GM21381 (cell line): ENCODE measurements around the gene UTP4.
A peak's percentile ranks its signal among the peaks of the same experiment; 100 is the strongest.

Experiments used
- ATAC-seq: cut with Tn5 transposase; IDR thresholded peaks from one replicate; pipeline ENCODE4 v1.9.1; 2021; ENCODE audit warnings: mild to moderate bottlenecking, moderate library complexity; ENCODE audit not compliant: unreplicated experiment

UTP4 gene

DNA sequence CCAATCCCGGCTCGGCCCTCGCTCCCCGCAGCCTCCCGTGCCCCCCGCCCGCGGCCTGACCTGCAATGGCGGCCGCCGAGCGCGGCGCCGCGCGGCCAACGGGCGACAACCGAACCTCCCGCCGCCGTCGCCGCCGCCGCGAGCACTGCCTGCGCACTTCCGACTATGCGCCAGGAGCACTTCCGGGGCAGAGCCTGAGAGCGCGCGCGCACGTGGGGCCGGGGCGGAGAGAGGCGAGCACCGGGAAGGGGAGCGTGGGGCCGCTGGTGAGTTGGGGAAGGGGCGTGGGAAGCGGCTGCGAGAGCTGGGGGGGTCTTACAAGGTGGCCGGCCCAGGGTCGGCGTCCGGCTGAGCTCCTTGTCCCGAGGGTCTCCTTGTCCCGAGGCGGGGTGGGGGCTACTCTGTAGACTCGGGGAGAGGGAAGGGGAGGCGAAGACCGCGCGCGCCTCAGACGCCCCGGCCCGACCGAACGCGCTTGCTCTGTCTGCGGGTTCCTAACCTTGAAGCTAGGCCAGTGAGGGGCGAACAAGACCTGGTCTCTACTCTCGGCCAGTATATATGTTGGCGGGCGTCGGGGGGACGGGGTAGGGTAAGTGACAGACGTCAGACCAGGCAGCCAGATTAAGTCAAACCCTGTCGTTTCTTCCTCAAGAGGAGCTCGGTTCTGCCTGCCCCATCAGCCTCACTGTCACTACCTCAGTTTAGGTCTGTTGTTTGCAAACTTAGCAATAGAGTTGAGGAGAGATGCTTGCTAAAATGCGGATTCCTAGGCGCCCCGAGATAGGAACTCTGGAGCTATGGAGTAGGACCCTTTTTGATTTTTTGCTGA is at the start of gene UTP4, which contains the start of gene CHTF8:
TSS of gene UTP4 (plus strand) at position 226 of the 829 bp plus-strand sequence. CDS start 811 bp downstream, outside the sequence.
TSS of gene CHTF8 (minus strand) at position 165 of the 829 bp plus-strand sequence. CDS start 11,130 bp downstream, outside the sequence.
- peak; percentile 87 for ATAC-seq

DNA sequence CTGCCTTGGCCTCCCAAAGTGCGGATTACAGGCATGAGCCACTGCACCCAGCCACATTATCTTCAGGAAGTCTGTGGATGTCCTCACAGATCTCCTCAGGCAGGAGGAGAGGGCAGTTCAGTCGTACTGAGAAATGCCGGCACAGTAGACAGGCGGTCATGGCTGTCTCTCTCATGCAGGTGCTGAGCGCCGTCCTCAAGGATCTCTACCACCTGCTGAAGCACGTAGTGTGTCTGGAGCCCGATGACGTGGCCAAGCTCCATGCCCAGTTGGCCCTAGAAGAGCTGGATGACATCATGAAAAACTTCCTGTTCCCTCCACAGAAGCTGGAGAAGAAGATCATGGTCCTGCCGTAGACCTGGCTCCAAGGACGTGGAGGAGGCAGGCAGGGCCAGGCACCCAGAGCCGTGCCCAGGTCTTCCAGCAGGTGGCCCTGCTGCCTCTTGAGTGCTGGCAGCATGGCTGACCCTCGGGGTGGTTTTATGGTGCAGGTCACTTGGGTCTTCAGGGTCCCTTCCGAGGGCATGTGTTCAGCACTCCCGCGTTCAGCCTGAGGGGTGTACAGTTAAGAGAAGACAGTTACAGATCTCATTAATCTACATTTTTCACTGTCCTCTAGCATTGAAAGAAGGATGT is 49.0 kb upstream of the UTP4 start:
- ATAC-seq, result no peak

GRCh38 chr16:69084289-69084688 is 48.2 kb upstream of the UTP4 start:
- ATAC-seq, result no peak

DNA sequence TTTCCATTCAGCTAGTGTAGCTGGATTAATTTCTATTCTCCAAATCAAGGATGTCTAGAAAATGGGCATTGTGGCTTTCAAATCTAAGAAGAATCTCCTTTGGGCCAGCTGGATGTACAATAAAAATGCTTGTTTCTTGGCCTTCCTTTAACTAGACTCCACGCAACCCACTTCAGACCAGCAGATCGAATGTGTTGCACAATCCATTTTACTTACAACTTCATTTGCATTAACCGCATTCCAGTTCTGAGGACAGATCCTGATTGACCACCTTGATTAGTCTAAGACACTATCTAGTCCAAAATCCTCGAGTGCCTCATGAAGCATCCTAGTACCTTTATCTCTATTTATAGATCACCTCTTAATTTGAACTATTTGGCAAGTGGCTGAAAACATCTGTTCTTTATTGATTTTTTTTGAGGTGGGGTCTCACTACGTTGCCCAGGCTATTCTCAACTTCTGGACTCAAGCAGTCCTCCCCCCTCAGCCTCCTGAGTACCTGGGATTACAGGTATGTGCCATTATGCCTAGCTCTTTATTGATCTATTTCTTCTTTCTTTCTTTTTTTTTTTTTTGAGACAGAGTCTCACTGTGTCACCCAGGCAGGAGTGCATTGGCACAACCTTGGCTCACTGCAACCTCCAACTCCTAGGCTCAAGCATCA is 47.3 kb upstream of the UTP4 start:
- ATAC-seq, result no peak

- no peak for ATAC-seq
Measured at GRCh38 chr16:69087161-69087581, 45.3 kb upstream of the UTP4 start.

DNA sequence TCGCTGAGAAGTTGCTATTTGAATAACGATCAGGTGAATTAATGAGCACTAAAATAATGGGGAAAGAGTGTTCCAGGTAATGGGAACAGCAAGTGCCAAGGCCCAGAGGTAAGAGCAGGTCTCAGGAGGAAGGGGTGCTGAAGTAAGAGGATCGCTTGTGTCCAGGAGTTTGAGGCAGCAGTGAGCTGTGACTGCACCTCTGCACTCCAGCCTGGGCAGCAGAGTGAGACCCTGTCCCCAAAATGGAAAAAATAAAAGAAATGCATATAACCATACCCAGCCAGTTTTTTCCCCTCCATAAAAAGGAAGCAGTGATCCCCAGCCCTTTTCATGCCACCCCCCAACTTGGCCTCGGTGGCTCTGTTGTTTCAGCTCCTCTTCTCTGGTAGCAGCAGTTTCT is 43.8 kb upstream of the UTP4 start:
- no peak for ATAC-seq

DNA sequence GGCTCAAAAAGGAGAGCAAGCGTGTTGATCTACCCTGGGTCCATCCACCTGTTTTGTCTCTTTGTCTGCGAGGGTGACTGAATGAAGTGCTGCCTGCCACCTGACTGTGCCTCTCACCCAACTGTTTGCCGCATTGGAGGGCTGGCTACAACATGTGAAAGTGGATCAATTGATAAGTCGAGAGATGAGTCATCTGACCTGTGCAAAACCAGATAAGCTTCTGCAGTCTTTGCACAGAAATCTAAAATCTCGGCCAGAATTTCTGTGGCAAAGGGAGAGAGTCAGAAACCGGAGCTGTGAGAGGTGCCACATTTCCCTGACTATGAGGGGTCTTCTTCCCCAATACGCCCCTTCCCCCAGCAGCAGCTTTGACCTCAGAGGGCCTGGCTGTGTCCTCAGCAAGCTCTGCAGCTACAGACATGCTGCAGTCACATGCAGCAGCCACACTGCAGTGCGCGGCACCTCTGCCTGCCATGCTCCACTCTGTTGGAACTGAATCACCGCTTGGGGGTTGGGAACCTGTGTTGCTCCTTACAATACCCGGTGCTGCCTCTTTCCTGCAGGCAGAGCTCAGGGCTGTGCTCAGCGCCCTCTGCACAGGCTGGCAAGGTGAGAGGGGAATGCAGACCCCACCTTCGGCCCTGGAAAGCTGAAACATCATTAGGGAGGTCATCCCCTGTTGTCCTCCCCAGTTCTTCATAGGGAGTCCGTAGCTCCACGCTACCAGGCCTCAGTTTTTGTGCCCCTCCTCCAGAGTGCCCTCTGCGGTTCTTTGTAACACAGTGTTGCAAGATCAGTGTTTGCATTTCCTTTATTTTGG is 43.1 kb upstream of the UTP4 start:
- ATAC-seq, result no peak

GRCh38 chr16:69093974-69094373 is 38.5 kb upstream of the UTP4 start:
- ATAC-seq, result no peak

DNA sequence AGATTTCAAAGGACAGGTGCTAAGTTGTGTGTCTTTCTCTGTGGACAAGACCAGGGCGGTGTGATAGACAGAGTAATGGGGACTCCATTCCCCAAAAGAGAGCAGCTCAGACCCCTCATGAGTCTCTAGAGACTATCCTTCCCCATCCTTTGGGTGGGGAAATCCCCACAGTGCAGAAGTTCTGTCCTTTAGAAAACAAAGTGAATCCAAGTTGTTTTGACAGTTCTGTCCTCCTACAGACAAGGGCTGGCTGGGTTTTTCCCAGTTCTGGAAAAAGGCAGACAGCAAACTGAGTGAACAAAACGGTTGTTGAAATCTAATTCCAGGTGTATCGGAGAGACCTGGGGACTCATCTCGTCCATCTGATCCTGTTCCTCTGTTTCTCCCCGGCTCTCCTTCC is 37.9 kb upstream of the UTP4 start:
- no peak for ATAC-seq

DNA sequence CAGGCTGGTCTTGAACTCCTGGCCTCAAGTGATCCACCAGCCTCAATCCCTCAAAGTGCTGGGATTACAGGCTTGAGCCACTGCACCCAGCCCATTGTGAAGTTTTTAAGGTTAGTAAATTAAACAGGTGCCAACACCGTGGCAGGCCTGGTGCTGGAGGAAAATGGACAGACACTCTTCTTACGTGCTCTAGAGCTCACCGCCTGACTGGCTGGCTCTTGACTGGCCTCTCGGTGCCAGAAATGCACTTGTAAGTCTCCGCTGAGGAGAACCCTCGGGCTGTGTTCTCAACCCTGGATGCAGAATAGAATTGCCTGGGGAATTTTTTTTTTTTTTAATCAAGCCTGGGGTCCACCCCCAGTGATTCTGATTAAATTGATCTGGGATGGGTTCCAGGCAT is 37.3 kb upstream of the UTP4 start:
- no peak for ATAC-seq

DNA sequence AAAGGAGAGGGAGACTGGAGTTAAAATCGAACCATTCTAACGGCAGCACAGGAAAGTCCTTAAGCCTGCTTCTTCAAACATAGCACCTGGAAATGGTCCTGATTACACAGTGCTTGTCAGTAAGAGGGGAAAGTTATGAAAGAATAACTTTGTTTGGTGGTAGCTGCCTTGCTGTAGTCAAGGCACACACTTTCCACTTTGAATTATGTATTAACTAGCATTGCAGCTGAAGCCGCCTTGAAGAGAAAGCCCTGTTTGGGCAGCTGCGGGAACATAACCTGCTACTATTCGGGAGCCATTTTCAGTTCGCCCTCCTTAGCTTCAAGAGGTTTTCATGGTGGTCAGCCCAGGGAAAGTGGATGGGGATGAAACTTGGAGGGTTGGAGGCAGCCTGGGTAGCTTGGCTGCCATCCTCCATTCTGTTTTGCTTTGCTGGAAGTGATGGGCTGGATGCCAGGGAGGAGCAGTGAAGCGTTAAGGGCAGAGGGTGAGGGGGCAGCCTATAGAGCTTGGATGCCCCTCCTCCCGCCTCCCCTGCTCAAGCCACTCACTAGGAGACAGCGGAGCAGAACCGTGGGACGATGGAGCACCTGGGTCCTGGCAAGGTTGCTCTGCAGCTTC is 32.3 kb upstream of the UTP4 start:
- no peak for ATAC-seq

GRCh38 chr16:69105501-69106361 is 26.7 kb upstream of the UTP4 start, which contains the start of gene HAS3:
TSS of gene HAS3 (plus strand) at chr16:69105653. CDS start at chr16:69109396, 3,743 bp downstream.
- ATAC-seq, result no peak

- ATAC-seq, result no peak
Measured at GRCh38 chr16:69106491-69107315, 25.7 kb upstream of the UTP4 start.

- ATAC-seq, result no peak
Measured at GRCh38 chr16:69107316-69107962, 25.0 kb upstream of the UTP4 start.

DNA sequence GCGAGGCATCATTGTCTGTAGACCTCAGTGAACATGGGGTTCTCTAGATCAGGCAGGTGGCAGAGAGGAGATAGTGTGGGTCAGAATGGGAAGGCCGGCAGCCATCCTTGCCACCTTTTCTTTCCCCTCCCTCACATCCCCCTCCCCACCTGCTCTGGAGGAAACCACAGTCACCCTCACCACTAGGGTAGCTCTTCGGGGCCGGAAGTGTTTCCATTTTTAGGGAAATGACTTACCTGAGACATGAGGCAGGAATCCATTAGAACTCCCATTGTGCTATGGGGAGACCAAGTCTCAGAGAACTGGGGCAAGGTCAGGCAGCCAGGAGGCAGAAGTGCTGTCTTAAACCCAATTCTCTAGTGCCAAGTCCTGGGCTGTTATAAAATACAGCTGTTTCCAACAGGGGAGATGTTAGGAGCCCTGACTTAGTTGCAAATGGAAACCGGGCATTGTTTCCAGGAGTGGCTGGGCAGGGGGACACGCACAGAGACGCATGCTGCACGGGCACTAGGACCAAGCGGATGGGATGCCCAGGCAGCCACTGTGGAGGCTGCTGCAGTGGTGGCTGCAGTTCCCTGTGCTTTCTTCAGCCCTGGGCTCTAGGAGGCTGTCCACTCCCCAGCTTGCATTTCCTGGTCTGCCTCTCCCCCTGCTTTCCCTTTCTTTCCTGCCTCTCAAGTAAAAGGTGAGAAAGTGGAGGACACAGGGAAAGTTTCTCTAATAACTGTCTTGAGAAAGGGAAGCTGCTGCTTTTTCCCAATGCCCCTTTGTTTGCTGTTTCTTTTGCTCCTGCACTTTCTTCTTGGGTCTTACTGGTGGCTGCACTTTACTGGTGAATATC is 24.2 kb upstream of the UTP4 start:
- no peak for ATAC-seq

DNA sequence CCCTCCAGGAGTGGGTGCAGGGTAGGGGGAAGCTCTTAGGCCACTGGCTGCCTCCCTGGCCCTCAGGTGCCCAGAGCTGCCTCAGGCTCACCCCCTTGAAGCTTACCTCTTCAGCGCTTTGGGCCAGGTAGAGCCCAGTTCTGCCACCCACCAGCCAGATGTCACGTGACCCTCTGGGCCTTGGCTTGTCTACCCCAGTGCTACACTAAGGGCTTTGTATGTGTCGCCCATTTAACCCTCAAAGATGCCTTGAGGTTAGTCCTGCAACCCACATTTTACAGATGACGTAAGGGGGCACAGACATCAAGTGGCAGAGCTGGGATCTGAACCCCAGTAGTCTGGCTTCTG is 23.6 kb upstream of the UTP4 start:
- no peak for ATAC-seq
